Activated CD4-positive, alpha-beta memory T cell treated with anti-CD3 and anti-CD28 coated beads for 36 hours (primary cell): ENCODE results near the gene FLT1. TPM values are rescaled to one million over a fixed set of nuclear protein-coding genes. Genes with fewer than 3 reads are reported as not detected.

ENCODE experiments used
- CTCF ChIA-PET: fragments of 350-600 bp; sonication (Branson Sonifier 250); formaldehyde crosslinking; loops from one replicate; lab custom pipeline; 2021; ENCODE audit warnings: antibody characterized with exemption, inconsistent platforms; lab: Charles Lee
- POLR2A ChIA-PET: fragments of 350-600 bp; sonication (Branson Sonifier 250); formaldehyde crosslinking; loops from one replicate; lab custom pipeline; 2021; ENCODE audit warnings: antibody characterized with exemption; lab: Charles Lee
- DNase-seq: peaks from one replicate; pipeline ENCODE4 v3.0.0-alpha.2; 2020
- H3K27ac Mint-ChIP-seq: one replicate; pipeline ENCODE4 v1.8.0; 2021; ENCODE audit warnings: mixed read lengths
- H3K27me3 Mint-ChIP-seq: one replicate; pipeline ENCODE4 v1.8.0; 2021; ENCODE audit warnings: mixed read lengths
- H3K36me3 Mint-ChIP-seq: one replicate; pipeline ENCODE4 v1.8.0; 2021; ENCODE audit warnings: mixed read lengths
- H3K4me1 Mint-ChIP-seq: one replicate; pipeline ENCODE4 v1.8.0; 2021; ENCODE audit warnings: low read depth, mixed read lengths
- H3K4me3 Mint-ChIP-seq: one replicate; pipeline ENCODE4 v1.8.0; 2021; ENCODE audit warnings: mild to moderate bottlenecking, mixed read lengths
- H3K9me3 Mint-ChIP-seq: one replicate; pipeline ENCODE4 v1.8.0; 2021; ENCODE audit warnings: mixed read lengths
- intact Hi-C: fragments of 100-400 bp; cut with micrococcal nuclease; formaldehyde crosslinking; loops from one replicate; pipeline ENCODE4 v1.15.1; 2023
- total RNA-seq, 2 experiments: library from RNA; stranded (reverse); gene quantifications; one replicate each; pipeline ENCODE4 v1.2.3, GENCODE V29; 2021

FLT1 gene
- total RNA-seq, 2 experiments from 2014 or later = 17.2 to 19.5 TPM

DNA sequence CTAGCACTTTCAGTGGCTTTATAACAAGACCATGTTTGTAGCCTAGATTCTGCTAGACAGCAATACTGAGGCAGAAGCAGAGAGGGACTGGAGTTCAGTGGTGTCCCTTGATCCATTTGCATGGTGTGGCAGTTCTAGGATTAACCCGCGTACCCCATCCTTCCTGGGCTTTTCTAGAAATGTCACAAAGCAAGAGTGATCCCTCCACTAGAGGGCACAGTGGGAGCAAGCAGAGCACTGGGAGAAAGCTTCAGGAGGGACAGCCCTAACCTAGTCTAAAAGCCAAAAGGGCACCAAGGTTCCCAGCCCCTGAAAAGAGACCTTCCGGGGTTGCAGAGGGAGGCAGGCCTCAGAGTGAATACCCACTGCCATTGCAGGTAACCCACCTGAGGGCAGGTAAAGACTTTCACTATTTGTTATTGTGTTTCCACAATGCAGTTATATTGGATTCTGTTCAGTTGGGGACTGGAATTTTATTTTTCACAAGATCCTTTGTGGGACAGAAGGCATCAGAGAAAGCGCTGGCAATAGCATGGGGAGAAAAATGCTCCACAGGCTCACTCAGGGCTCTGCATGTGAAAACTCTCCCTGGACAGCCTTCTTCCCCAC, 170.6 kb downstream of the FLT1 start:
- Mint-ChIP-seq H3K4me1 (peaks cover 3% of the 10 kb centered on the region), H3K9me3 (no peaks in the 10 kb centered on the region), H3K4me3 (no peak overlapping the region), H3K27ac (no peak overlapping the region), H3K27me3 (peaks cover 3% of the 10 kb centered on the region), H3K36me3 (no peaks in the 10 kb centered on the region)
- intact Hi-C loops = loop anchor here (1.0 to 2.0 kb wide), 3 partner anchors 312 to 472 kb away; partner anchors contain the start of gene POMP
- peak; percentile 65 for DNase-seq
- ChIA-PET CTCF (interaction anchor here (0.6 to 4.3 kb wide), 6 partner anchors 10 to 473 kb away, joined by 3 to 44 read pairs (median 4); partner anchors contain the start of gene POMP), POLR2A (no interaction called here)

DNA sequence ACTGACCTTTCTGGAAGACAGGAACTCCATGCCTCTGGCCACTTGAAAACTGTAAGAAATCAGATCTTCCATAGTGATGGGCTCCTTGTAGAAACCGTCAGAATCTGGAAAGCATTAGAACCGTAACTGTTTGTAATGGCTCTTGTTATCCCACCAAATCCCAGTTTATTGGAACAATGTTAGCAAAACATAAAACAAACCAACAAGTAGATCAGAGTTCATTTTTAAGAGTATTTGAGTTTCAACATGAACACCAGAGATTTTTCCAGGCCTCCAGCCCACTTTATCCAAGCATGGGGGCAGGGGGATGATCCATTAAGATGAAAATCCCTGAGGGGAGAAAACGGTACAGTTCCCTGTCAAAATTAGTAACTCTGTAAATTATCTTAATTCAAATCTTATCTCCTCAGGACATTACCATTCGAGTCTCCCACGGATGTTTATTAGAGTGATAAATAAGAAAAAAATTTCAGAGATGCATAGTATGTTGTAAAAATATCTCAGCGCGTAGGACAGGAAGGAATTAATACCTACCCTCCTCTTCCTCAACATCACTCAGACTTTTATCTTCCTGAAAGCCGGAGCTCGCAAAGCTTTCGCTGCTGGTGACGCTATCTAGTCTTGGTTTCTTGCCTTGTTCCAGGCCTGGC, 172.5 kb downstream of the FLT1 start:
- Mint-ChIP-seq H3K27me3 (peaks cover 3% of the 10 kb centered on the region), H3K4me1 (peaks cover 3% of the 10 kb centered on the region), H3K36me3 (no peaks in the 10 kb centered on the region), H3K9me3 (no peaks in the 10 kb centered on the region), H3K4me3 (no peak overlapping the region), H3K27ac (no peak overlapping the region)
- ChIA-PET CTCF (interaction anchor here (0.7 to 4.3 kb wide), 5 partner anchors 314 to 821 kb away, joined by 3 to 44 read pairs (median 6); partner anchors contain the start of gene POMP), POLR2A (no interaction called here)
- intact Hi-C loops = no loop called here
- DNase-seq = no peak

DNA sequence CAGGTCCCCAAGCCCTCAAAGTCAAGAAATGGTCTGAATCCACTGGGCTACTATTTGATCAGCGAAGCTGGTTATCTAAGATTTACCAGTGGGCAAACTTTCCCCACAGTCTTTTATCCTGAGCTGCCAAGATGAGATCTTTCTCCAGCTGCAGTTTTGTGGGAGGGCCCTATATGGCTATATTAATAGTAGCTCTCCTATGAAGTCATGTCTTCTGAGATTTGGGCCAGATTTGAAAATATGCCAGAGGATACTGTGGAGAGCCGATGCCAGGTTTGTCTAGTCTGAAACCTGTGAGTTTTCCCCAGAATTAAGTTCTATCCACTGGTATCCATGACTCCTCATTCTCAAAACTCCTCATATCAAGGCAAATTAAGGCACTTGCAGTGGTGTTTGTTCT, 173.2 kb downstream of the FLT1 start:
- Mint-ChIP-seq H3K9me3 (no peaks in the 10 kb centered on the region), H3K27ac (no peak overlapping the region), H3K4me1 (peaks cover 3% of the 10 kb centered on the region), H3K4me3 (no peak overlapping the region), H3K36me3 (no peaks in the 10 kb centered on the region), H3K27me3 (peaks cover 3% of the 10 kb centered on the region)
- intact Hi-C loops = no loop called here
- ChIA-PET CTCF (no interaction called here), POLR2A (no interaction called here)
- no peak for DNase-seq

DNA sequence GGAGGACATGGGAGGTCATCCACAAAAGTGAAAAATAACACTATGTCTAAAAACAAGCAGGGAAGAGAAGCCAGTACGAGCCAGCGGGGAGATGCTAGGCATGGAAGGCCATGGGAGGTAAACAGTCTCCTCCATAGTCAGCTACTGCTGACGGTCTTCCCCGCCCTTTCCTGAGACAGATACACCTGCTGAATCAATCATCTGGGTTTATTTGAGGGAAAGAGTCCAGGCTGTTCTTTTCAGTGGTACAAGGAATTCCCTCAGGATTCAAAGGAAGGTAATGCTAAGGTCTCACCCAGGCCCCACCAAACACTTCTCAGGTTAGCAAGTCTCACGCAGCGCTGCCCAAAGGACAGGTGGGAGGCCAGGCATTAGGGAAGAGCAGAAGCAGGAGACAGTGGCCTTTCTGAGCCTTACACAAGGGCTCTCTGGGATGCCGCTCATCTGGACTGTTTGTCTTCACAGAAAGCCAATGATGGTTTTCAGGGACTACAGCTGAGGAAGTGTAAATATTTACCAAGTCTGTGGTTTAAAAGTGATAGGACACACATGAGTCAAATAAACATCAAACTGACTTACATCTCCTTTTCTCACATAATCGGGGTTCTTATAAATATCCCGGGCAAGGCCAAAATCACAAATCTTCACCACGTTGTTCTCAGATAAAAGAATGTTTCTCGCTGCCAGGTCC, 173.9 kb downstream of the FLT1 start:
- Mint-ChIP-seq H3K27me3 (peaks cover 3% of the 10 kb centered on the region), H3K4me3 (no peak overlapping the region), H3K9me3 (no peaks in the 10 kb centered on the region), H3K4me1 (peaks cover 3% of the 10 kb centered on the region), H3K27ac (no peak overlapping the region), H3K36me3 (no peaks in the 10 kb centered on the region)
- POLR2A ChIA-PET = no interaction called here
- DNase-seq = no peak
- intact Hi-C loops = no loop called here
- CTCF ChIA-PET = no interaction called here

DNA sequence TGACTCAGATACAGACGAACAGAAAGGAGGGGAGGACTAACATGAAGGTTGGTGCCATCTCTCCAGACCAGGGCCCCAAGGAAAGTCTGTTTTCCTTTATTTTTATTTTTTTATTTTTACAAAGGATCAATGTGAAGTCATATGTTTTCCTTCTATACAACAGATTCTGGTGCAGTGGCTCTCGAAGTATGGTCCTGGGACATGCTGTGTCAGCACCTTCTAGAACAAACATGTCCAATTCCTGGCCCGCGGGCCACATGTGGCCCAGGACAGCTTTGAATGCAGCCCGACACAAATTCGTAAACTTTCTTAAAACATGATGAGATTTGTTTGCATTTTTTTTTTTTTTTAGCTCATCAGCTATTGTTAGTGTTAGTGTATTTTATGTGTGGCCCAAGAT, 174.7 kb downstream of the FLT1 start:
- Mint-ChIP-seq H3K36me3 (no peaks in the 10 kb centered on the region), H3K27ac (no peak overlapping the region), H3K27me3 (peaks cover 2% of the 10 kb centered on the region), H3K9me3 (no peaks in the 10 kb centered on the region), H3K4me3 (no peak overlapping the region), H3K4me1 (peaks cover 3% of the 10 kb centered on the region)
- CTCF ChIA-PET = no interaction called here
- intact Hi-C loops = no loop called here
- POLR2A ChIA-PET = no interaction called here
- DNase-seq = no peak

DNA sequence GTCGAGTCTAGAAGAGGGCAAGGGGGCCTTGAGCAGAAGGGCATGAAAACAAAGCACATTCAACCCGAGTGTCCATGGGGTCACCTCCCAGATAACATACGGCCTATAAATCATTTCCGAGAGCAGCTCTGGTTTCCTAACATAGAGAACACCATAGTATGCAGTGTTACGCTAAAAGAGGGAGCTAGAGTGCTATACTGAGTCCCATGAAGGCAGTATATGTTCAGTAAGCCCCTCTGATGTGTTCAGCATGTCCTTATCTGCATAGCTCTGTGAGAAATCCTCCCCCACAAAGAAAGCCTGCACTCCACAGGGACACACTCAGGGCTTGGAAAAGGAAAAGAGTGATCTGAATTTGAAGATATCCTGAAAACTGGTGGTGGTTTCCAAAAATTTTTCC, 175.4 kb downstream of the FLT1 start:
- Mint-ChIP-seq H3K4me1 (peaks cover 3% of the 10 kb centered on the region), H3K36me3 (no peaks in the 10 kb centered on the region), H3K9me3 (no peaks in the 10 kb centered on the region), H3K27ac (no peak overlapping the region), H3K27me3 (no peaks in the 10 kb centered on the region), H3K4me3 (no peak overlapping the region)
- POLR2A ChIA-PET = no interaction called here
- DNase-seq = no peak
- CTCF ChIA-PET = interaction anchor here (0.8 kb wide), 1 partner anchor 477 kb away, joined by 3 read pairs; no protein-coding TSS in a partner anchor
- intact Hi-C loops = no loop called here

DNA sequence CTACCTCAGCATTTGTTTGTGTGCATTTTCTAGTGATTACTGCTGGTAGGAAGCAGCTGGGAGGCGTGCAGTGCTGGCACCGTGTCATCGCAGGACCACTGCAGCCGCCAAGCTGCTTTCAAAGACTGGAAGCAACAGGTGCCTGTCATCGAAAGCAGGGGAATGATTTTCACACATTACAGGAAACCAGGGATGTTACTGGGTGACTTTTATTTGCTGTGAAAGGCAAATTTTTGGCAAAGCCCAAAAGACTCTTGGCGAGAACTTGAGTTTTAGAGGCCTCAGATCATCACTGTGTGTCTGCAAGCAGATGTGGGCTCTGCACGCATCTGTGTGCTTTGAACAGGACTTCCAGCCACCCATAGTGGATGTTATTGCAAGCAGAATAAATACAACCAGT, 176.4 kb downstream of the FLT1 start:
- Mint-ChIP-seq H3K9me3 (no peaks in the 10 kb centered on the region), H3K4me3 (no peak overlapping the region), H3K36me3 (no peaks in the 10 kb centered on the region), H3K27ac (no peak overlapping the region), H3K27me3 (no peaks in the 10 kb centered on the region), H3K4me1 (no peaks in the 10 kb centered on the region)
- CTCF ChIA-PET = interaction anchor here (1.0 kb wide), 1 partner anchor 478 kb away, joined by 4 read pairs; no protein-coding TSS in a partner anchor
- intact Hi-C loops = no loop called here
- POLR2A ChIA-PET = no interaction called here
- no peak for DNase-seq

DNA sequence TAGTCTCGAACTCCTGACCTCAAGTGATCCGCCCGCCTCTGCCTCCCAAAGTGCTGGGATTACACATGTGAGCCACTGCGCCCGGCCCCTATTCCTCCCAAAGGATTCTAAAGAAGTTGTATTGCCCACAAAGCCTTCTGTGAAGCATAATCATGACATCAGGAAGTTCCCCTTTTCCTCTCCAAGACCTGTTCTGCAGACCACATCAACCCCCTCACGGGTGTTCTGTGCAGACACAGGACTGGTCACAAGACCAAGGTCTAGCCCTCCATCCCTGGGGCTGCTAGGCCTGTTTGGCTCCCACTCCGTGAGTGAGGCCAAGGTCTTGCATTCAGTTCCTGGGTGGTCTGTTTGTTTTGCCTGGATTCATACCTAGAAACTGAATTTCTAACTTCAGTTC, 178.1 kb downstream of the FLT1 start:
- CTCF ChIA-PET = interaction anchor here (1.3 kb wide), 1 partner anchor 480 kb away, joined by 3 read pairs; no protein-coding TSS in a partner anchor
- Mint-ChIP-seq H3K4me1 (no peaks in the 10 kb centered on the region), H3K27me3 (no peaks in the 10 kb centered on the region), H3K9me3 (no peaks in the 10 kb centered on the region), H3K4me3 (no peak overlapping the region), H3K36me3 (no peaks in the 10 kb centered on the region), H3K27ac (no peak overlapping the region)
- intact Hi-C loops = no loop called here
- POLR2A ChIA-PET = no interaction called here
- no peak for DNase-seq

DNA sequence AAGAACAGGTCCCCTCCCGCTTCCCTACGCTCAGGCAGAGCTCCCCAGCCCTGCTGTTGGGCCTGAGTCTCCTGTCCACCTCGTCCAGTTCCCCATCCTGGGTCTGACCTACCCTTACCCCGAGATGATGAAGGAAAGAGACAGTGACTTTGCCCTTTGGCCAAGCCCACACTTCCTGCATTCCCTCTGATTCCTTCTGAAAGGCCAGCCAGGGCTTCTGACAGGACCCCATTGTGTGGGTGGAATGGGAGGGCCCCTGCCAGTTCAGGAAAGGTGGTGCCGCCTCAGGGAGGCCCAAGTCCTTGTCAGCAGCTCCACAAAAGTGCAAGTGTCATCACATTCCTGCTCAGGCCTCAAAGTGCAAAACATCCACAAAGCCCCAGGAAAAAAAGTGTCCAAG, 178.8 kb downstream of the FLT1 start:
- ChIA-PET POLR2A (no interaction called here), CTCF (interaction anchor here (0.8 to 1.3 kb wide), 2 partner anchors 10 to 480 kb away, joined by 3 read pairs; no protein-coding TSS in a partner anchor)
- Mint-ChIP-seq H3K27me3 (no peaks in the 10 kb centered on the region), H3K27ac (no peak overlapping the region), H3K4me3 (no peak overlapping the region), H3K36me3 (no peaks in the 10 kb centered on the region), H3K9me3 (no peaks in the 10 kb centered on the region), H3K4me1 (no peaks in the 10 kb centered on the region)
- intact Hi-C loops = no loop called here
- no peak for DNase-seq

DNA sequence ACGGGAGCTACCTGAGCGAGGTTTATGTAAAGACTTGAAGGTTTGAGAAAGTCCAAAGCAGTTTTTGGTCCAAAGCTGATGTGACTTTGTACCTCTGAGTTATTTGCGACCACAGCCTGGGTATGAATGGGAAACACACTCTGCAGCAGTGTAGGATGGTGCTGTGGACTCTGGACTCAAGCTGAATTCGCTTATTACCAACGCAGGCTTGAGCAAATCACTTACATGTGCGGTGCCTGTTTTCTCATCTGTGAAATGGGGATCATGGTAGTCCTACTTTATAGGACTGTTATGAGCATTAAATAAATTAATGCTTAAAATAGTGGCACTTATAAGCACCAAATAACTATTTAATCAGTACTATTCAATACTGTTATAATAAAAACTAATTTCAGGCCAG, 180.0 kb downstream of the FLT1 start:
- H3K27me3 Mint-ChIP-seq = no peaks in the 10 kb centered on the region
- intact Hi-C loops = no loop called here
- no peak overlapping the region for H3K4me3 Mint-ChIP-seq
- no peaks in the 10 kb centered on the region for H3K36me3 Mint-ChIP-seq
- H3K4me1 Mint-ChIP-seq = no peaks in the 10 kb centered on the region
- no peaks in the 10 kb centered on the region for H3K9me3 Mint-ChIP-seq
- no peak for DNase-seq
- ChIA-PET CTCF (no interaction called here), POLR2A (no interaction called here)
- H3K27ac Mint-ChIP-seq = no peak overlapping the region

DNA sequence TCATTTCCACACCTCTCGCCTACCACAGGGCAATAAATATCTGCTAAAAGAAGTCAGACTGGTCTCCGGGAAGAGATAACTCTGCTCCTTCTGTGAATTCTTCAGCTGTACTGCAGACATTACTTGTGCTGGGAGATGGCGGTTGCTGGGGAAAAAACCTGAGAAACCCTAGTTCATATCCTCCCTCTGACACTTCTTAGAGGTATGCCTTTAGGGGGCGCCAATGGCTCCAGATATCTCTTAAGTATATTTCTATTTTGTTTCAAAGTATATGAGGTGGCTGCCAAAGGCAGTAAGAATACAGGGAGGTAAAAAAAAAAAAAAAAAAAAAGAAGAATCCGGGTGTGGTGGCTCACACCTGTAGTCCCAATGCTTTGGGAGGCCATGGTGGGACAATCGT, 181.3 kb downstream of the FLT1 start:
- Mint-ChIP-seq H3K9me3 (no peaks in the 10 kb centered on the region), H3K27ac (no peak overlapping the region), H3K4me3 (no peak overlapping the region), H3K27me3 (no peaks in the 10 kb centered on the region), H3K36me3 (no peaks in the 10 kb centered on the region), H3K4me1 (no peaks in the 10 kb centered on the region)
- DNase-seq = peak; percentile 24
- intact Hi-C loops = no loop called here
- POLR2A ChIA-PET = no interaction called here
- CTCF ChIA-PET = no interaction called here

DNA sequence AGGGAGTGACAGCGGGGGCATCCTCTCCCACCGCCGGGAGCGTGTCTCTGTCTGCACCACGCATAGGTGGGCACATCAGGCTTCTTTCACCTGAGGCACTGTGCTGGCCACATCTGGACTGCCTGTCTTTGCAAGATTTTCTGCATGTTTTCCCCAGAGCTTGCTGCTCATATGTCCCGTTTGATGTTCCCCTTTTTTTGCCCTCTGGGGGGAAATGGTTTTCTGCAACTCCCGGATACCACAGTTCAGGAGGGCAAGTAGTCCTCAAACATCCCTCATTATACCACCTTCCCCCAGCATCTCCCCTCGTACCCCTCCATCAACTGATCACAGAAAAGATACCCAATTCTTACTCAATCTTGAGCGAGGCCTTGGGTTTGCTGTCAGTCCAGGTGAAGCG, 188.6 kb downstream of the FLT1 start:
- no peaks in the 10 kb centered on the region for H3K36me3 Mint-ChIP-seq
- H3K4me3 Mint-ChIP-seq = no peak overlapping the region
- no peak for DNase-seq
- H3K4me1 Mint-ChIP-seq = peaks cover 8% of the 10 kb centered on the region
- H3K27me3 Mint-ChIP-seq = no peaks in the 10 kb centered on the region
- intact Hi-C loops = no loop called here
- ChIA-PET CTCF (no interaction called here), POLR2A (no interaction called here)
- no peaks in the 10 kb centered on the region for H3K9me3 Mint-ChIP-seq
- no peak overlapping the region for H3K27ac Mint-ChIP-seq
